ENCODE results near the gene RICTOR.

- TF ChIP-seq, protein P1, sequence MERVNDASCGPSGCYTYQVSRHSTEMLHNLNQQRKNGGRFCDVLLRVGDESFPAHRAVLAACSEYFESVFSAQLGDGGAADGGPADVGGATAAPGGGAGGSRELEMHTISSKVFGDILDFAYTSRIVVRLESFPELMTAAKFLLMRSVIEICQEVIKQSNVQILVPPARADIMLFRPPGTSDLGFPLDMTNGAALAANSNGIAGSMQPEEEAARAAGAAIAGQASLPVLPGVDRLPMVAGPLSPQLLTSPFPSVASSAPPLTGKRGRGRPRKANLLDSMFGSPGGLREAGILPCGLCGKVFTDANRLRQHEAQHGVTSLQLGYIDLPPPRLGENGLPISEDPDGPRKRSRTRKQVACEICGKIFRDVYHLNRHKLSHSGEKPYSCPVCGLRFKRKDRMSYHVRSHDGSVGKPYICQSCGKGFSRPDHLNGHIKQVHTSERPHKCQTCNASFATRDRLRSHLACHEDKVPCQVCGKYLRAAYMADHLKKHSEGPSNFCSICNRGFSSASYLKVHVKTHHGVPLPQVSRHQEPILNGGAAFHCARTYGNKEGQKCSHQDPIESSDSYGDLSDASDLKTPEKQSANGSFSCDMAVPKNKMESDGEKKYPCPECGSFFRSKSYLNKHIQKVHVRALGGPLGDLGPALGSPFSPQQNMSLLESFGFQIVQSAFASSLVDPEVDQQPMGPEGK (CRISPR knock-in tag; IDR thresholded peaks at IDR 0.05; ENCODE audit: borderline replicate concordance), result no peak
- TF ChIP-seq CREB5 (CRISPR knock-in tag; IDR thresholded peaks at IDR 0.05; ENCODE audit: low read depth) (no peak), OSR1 (CRISPR knock-in tag; IDR thresholded peaks at IDR 0.05) (no peak)
Observed at GRCh38 chr5:38978036-38978435, 96.2 kb downstream of the RICTOR start.

Measured in SK-N-SH treated with all-trans-retinoic acid at 6 μM for 48 hours (cell line).